Prostate gland (tissue), 2 donors: ENCODE results near the gene CDHR2.

Experiments used
- POLR2A ChIP-seq: fragments of 450-650 bp; IDR thresholded peaks from one replicate; pipeline ENCODE4 v1.6.1; 2016; ENCODE audit warnings: antibody characterized with exemption, mild to moderate bottlenecking
- POLR2AphosphoS5 ChIP-seq: sonication (generic); formaldehyde crosslinking; IDR thresholded peaks from one replicate; pipeline ENCODE4 v1.6.1; 2017; ENCODE audit warnings: antibody characterized with exemption
- TF ChIP-seq, protein P1 (sequence below), 4 experiments: fragments of 200-600 bp in 2 of 4; fragments of 450-650 bp in 2 of 4; sonication (generic) in 2 of 4; IDR thresholded peaks; 1 replicate in 3 of 4; 2 replicates in 1 of 4; pipeline ENCODE4 v1.5.1; 2016 to 2019; ENCODE audit warnings: antibody characterized with exemption in 4 of 4, mild to moderate bottlenecking in 2 of 4, moderate library complexity in 2 of 4

- TF ChIP-seq, protein P1, sequence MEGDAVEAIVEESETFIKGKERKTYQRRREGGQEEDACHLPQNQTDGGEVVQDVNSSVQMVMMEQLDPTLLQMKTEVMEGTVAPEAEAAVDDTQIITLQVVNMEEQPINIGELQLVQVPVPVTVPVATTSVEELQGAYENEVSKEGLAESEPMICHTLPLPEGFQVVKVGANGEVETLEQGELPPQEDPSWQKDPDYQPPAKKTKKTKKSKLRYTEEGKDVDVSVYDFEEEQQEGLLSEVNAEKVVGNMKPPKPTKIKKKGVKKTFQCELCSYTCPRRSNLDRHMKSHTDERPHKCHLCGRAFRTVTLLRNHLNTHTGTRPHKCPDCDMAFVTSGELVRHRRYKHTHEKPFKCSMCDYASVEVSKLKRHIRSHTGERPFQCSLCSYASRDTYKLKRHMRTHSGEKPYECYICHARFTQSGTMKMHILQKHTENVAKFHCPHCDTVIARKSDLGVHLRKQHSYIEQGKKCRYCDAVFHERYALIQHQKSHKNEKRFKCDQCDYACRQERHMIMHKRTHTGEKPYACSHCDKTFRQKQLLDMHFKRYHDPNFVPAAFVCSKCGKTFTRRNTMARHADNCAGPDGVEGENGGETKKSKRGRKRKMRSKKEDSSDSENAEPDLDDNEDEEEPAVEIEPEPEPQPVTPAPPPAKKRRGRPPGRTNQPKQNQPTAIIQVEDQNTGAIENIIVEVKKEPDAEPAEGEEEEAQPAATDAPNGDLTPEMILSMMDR (IDR thresholded peaks at IDR 0.05): no peak
- TF ChIP-seq POLR2AphosphoS5: no peak
- TF ChIP-seq POLR2A: no peak
Observed at GRCh38 chr5:176627582-176627981, 78.4 kb downstream of the CDHR2 start.
